Large intestine (tissue), 3 donors: Measurements from ENCODE around the gene RBP2. TPM values are rescaled to one million over a fixed set of nuclear protein-coding genes. Genes with fewer than 3 reads are reported as not detected.
A peak's percentile ranks its signal among the peaks of the same experiment; 100 is the strongest.

Source experiments
- DNase-seq, 2 donors: peaks; one replicate each; pipeline versions ENCODE4 v3.0.0 to v3.0.0-alpha.2; 2013
- H3K27ac ChIP-seq: one replicate; pipeline ENCODE4 v1.5.1; 2013; ENCODE audit warnings: low read length
- H3K27me3 ChIP-seq: 2 replicates; pipeline ENCODE4 v1.6.1; 2013; ENCODE audit warnings: low read length; ENCODE audit not compliant: control insufficient read depth, insufficient read depth
- H3K36me3 ChIP-seq: 2 replicates; pipeline ENCODE4 v1.6.1; 2013; ENCODE audit warnings: low read length; ENCODE audit not compliant: control insufficient read depth, insufficient read depth
- H3K4me1 ChIP-seq: one replicate; pipeline ENCODE4 v1.6.1; 2013; ENCODE audit warnings: low read length; ENCODE audit not compliant: control insufficient read depth, insufficient read depth
- H3K4me3 ChIP-seq: one replicate; pipeline ENCODE4 v1.5.1; 2013; ENCODE audit warnings: low read length
- H3K9me3 ChIP-seq: one replicate; pipeline ENCODE4 v1.6.1; 2013; ENCODE audit warnings: mild to moderate bottlenecking, low read depth, low read length, moderate library complexity; ENCODE audit not compliant: control insufficient read depth
- WGBS: methylation state at CpG from one replicate; pipeline ENCODE4 v1.1.5; 2013; ENCODE audit warnings: low lambda C conversion rate; ENCODE audit not compliant: insufficient coverage; 5-methylcytosine and 5-hydroxymethylcytosine counted together
- polyA plus RNA-seq: library from polyadenylated mRNA; unstranded; fragments of 120-200 nt; gene quantifications from one replicate; pipeline ENCODE4 v1.2.1, GENCODE V29; 2013

RBP2 gene
- polyA plus RNA-seq, 1 donor: 2,966 TPM

DNA sequence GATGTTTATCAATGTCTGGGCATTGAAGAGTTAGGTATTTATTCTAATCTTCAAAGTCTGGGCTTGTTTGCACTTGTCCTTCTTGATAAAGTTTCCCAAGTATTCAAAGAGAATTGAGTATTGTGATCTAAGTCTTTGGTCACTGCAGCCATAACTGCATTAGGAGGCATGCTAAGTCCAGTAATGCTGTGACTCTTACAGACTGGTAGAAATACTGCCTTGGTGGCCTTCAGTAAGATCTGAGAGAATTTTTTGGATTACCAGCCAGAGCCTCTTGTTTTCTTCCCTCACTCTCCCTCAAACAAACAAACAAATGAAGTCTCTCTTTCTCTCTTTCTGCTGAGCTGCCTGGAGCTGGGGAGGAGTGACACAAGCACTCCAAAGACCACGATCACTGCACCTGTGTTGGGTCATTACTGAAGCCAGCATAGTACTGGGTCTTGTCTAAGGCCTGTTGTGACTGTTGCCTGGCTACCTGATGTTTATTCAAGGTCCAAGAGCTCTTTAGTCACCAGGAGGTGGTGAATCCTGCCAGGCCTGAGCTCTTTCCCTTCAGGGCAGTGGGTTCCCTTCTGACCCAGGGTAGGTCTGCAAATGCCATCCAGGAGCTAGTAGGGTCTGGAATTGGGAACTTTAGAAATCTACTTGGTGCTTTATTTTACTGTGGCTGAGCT is 14.8 kb upstream of the RBP2 start:
- no peaks in the 10 kb centered on the region for H3K36me3 ChIP-seq
- no peaks in the 10 kb centered on the region for H3K27me3 ChIP-seq
- H3K4me3 ChIP-seq: no peak overlapping the region
- H3K9me3 ChIP-seq: peaks cover 2% of the 10 kb centered on the region
- WGBS: no CpG with 5 or more reads among the region's 1 CpG
- DNase-seq: peak; percentile 73 to 78
- peak overlapping the region; percentile 38 for H3K27ac ChIP-seq
- H3K4me1 ChIP-seq: peaks cover 3% of the 10 kb centered on the region

DNA sequence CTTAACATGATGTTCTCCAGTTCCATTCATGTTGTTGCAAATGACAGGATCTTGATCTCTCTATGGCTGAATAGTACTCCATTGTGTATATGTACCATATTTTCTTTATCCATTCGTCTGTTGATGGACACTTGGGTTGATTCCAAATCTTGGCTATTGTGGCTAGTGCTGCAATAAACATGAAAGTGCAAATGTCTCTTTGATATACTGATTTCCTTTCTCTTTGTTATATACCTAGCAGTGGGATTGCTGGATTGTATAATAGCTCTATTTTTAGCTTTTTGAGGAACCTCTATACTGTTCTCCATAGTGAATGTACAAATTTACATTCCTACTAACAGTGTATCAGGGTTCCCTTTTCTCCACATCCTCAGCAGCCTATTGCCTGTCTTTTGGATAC is 5.9 kb upstream of the RBP2 start:
- H3K4me1 ChIP-seq: peaks cover 11% of the 10 kb centered on the region
- H3K4me3 ChIP-seq: no peak overlapping the region
- no peak overlapping the region for H3K27ac ChIP-seq
- no peaks in the 10 kb centered on the region for H3K36me3 ChIP-seq
- no CpG with 5 or more reads among the region's 1 CpG for WGBS
- no peaks in the 10 kb centered on the region for H3K9me3 ChIP-seq
- no peak for DNase-seq
- no peaks in the 10 kb centered on the region for H3K27me3 ChIP-seq

DNA sequence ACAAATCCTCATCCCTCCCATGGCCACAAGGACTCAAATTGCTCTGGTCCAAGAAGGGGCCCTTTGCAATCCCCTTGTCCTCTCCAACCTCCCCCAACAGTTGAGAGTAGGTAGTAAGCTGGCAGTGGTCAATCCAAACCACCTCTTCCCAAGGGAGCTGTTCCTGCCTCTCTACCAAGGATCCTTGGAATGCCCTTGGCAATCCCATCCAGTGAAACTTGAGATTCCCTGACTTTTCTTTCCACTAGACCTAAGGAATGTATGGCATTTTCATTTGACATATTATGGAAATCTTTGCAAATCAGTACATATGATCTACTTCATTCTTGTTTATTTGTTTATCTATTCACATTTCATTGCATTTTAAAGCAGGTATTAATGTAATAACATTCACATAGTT is 4.8 kb upstream of the RBP2 start:
- Histone ChIP-seq H3K27ac (no peak overlapping the region), H3K36me3 (no peaks in the 10 kb centered on the region), H3K9me3 (no peaks in the 10 kb centered on the region), H3K4me3 (no peak overlapping the region), H3K27me3 (no peaks in the 10 kb centered on the region), H3K4me1 (peaks cover 22% of the 10 kb centered on the region)
- DNase-seq: no peak

DNA sequence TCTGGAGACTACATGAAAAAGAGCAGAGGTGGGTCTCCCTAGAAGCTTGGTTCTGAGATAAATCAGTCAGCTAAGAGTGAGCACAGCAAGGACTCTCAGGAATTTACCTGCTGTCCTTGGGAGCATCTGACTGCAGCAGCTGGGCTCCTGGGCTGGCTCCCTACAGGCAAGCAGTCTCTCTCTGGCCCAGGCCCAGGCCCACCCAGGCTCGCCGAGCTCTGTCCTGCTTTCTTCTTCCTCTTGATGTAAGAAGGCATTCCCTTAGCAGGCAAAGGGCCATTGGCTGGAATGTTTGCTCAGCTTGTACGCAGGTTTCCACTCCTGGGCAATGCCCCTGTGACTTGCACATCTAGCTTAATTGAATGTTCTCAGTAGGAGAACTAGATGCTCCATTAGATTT is 4.3 kb upstream of the RBP2 start:
- Histone ChIP-seq H3K27ac (no peak overlapping the region), H3K4me3 (no peak overlapping the region), H3K27me3 (no peaks in the 10 kb centered on the region), H3K4me1 (peaks cover 25% of the 10 kb centered on the region), H3K9me3 (no peaks in the 10 kb centered on the region), H3K36me3 (no peaks in the 10 kb centered on the region)
- DNase-seq: no peak
- WGBS: no CpG with 5 or more reads among the region's 3 CpGs

DNA sequence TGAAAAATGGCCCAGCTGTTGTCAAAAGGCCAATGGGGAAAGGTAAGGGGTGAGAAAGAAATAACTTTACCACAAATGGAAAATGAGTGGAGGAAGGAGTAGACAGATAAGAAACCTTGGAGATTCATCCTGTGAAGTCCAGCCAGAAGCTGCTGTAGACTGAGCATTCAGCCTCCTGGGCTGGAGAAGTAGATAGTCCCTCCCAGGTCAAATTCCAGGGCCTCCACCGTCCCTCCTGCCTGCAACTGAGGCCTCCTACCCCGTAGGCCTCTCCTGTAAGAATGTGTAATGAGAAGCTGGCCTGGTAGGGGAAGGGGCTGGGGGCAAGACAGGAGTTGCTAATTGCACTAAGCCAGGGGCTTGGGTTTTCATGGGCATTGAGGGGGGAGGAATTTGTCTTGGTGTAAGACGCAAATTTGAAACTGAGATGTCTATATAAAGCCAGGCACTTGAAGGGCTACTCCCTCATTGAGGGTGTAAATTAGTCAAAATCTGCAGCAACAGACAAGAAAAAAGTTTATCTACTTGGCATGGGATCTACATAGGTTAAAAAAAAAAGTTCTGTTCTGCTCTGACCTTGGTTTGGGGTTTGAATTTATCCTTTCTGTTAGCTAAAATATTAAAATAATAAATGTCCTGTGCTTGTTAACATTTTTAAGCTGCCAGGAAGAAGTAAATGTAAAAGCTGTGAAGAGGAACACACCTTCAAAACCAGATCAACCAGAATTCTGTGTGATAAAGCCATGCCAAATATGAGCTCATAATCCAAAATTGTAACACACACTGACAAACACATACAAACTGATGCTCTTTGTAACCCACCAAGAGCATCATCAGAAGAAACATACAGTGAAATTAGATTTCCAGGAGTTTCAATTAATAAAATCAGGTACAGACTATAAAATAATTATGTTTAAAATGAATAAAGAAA is 1.7 kb upstream of the RBP2 start:
- Histone ChIP-seq H3K9me3 (no peaks in the 10 kb centered on the region), H3K27me3 (no peaks in the 10 kb centered on the region), H3K4me3 (no peak overlapping the region), H3K36me3 (peaks cover 6% of the 10 kb centered on the region), H3K27ac (peak overlapping the region; percentile 81), H3K4me1 (peaks cover 31% of the 10 kb centered on the region)
- peak; percentile 76 to 90 for DNase-seq
- no CpG with 5 or more reads among the region's 3 CpGs for WGBS

DNA sequence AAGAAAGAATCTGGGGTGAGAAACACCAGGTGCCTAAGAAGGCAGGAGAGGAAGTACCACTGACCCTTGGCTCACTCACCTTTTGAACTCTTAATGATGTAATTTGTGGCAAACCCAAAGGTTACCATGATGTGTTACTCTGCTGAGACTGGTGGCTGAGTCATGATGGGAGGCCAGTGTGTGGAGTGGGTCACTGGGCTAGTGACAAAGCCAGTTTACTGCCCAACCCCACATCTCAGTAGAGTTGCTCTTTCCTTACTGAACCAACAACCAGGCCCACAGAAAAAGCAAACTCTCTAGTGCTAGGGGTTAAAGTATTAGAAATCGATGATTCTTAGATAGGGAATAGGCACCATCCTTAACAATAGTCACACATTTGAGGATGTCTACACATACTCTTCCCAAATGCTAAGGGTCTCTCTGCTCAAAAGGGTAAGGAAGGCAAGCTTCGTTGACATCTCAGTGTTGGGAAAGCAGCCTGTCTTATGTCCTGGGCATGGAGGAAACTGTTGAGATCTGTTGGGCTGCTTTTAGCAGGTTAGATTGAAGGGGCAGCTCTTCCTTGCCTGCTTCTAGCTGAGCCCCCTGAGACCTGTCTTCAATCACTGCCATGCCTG is 3.1 kb downstream of the RBP2 start:
- no CpG with 5 or more reads among the region's 2 CpGs for WGBS
- Histone ChIP-seq H3K9me3 (no peaks in the 10 kb centered on the region), H3K27ac (peak overlapping the region; percentile 75), H3K36me3 (peaks cover 20% of the 10 kb centered on the region), H3K27me3 (no peaks in the 10 kb centered on the region), H3K4me1 (peaks cover 36% of the 10 kb centered on the region), H3K4me3 (peak overlapping the region; percentile 49)
- peak; percentile 61 to 82 for DNase-seq

DNA sequence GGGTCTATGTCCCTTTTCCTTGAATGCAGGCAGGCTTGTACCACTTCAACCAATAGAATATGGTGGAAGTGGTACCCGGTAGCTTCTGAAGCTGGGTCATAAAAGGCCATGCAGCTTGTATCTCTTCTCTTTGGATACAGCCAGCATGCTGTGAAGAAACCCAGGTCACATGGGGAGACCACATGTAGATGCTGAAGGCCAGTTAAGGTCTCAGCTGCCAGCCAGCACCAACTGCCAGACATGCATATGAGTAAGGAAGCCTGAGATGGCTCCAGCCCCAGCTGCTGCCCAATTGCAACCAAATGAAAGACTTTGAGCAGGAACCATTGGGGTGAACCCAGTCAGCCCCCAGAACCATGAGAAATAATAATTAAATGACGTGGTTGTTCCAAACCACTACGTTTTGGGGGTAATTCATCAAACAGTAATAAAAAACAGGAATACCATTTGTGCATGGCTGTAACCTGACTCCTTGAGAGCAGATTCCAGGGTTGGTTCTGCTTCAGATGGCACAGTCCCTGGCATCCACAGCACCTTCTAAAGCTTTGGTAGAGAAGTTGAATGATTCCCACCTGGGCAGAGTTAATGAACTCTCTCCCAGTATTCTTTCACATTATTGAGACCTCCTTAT is 3.8 kb downstream of the RBP2 start:
- Histone ChIP-seq H3K27ac (peak overlapping the region; percentile 75), H3K9me3 (no peaks in the 10 kb centered on the region), H3K36me3 (peaks cover 24% of the 10 kb centered on the region), H3K27me3 (no peaks in the 10 kb centered on the region), H3K4me1 (peaks cover 30% of the 10 kb centered on the region), H3K4me3 (peak overlapping the region; percentile 49)
- peak in 1 of 2 donors; percentile 27 for DNase-seq
- WGBS: no CpG with 5 or more reads among the region's 3 CpGs

DNA sequence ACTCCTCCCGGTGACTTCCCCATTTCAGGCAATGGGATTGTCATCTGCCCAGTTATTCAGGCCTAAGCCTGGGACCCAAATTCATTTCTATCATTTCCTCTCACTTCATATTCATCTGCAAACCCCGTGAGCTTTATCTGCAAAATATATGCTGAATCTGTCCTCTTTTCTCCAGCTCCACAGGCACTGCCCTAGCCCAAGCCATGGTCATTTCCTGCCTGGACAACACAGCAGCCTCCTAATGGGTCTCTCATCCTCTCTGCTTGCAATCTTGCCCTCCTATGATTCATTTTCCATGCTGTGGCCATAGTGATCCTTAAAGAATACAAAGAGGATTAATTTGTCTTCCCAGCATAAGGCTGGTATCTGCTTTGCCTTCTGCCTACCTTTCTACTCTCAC is 6.1 kb downstream of the RBP2 start:
- H3K27ac ChIP-seq: peak overlapping the region; percentile 47
- no CpG with 5 or more reads among the region's 2 CpGs for WGBS

DNA sequence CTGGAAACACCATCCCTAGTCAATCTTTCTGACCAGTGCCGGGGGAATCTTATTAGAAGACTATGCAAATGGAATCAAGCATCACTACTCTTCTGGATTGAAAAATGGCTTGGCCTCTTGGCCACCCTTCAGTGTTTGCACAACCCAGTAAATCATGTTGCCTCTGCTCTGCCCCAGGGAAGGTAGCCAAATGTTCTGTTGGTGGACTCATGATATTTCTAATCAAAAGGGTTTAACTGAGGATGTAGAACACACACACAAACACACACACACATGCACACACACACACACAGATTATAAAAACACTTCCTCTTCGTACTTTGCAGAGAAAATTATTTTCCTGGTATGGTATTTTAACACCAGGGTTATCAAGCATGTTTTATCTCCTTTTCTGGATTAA is 7.9 kb downstream of the RBP2 start:
- WGBS: no CpG with 5 or more reads among the region's 2 CpGs
- H3K27me3 ChIP-seq: no peaks in the 10 kb centered on the region
- H3K9me3 ChIP-seq: no peaks in the 10 kb centered on the region
- H3K4me3 ChIP-seq: no peak overlapping the region
- H3K4me1 ChIP-seq: peaks cover 11% of the 10 kb centered on the region
- peak overlapping the region; percentile 47 for H3K27ac ChIP-seq
- H3K36me3 ChIP-seq: peaks cover 48% of the 10 kb centered on the region
- DNase-seq: peak in 1 of 2 donors; percentile 60

More for the DNA sequence above, 6.1 kb downstream of the RBP2 start:
- Histone ChIP-seq H3K9me3 (no peaks in the 10 kb centered on the region), H3K4me3 (peak overlapping the region; percentile 11), H3K4me1 (peaks cover 9% of the 10 kb centered on the region), H3K36me3 (peaks cover 43% of the 10 kb centered on the region), H3K27me3 (no peaks in the 10 kb centered on the region)
- peak in 1 of 2 donors; percentile 17 for DNase-seq

DNA sequence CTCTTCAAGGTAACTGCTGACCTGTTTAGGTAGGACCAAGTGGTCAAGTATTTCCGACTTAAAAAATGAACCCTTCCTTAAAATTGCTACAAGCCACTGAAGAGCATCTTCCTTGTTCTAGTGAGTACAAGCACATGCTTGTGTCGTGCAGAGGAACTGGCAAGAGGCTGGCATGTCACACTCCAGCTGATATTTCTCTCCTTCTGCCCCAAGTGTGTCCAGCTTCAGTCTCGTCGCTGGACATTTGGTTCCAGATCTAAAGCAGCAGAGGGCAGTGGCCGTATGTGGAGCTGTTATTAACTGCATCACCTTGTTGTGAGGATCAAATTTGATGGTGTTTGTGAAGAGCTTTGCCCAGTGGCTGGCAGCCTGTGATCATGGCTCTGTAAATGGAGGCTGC is 10.0 kb downstream of the RBP2 start:
- WGBS: no CpG with 5 or more reads among the region's 5 CpGs
- Histone ChIP-seq H3K27ac (no peak overlapping the region), H3K36me3 (peaks cover 56% of the 10 kb centered on the region), H3K9me3 (no peaks in the 10 kb centered on the region), H3K4me1 (peaks cover 14% of the 10 kb centered on the region), H3K4me3 (no peak overlapping the region), H3K27me3 (no peaks in the 10 kb centered on the region)
- DNase-seq: no peak
